HG03064 (cell line): Measurements from ENCODE around the gene ATP8B4.
"Not testable (repeated sequence)": the region's sequence is repeated elsewhere in the genome, so short reads cannot be mapped to it uniquely, and the experiment has no call there.

Experiments used
- ATAC-seq: cut with Tn5 transposase; IDR thresholded peaks from one replicate; pipeline ENCODE4 v1.9.1; 2021; ENCODE audit warnings: low read depth; ENCODE audit not compliant: unreplicated experiment

Gene ATP8B4, protein sequence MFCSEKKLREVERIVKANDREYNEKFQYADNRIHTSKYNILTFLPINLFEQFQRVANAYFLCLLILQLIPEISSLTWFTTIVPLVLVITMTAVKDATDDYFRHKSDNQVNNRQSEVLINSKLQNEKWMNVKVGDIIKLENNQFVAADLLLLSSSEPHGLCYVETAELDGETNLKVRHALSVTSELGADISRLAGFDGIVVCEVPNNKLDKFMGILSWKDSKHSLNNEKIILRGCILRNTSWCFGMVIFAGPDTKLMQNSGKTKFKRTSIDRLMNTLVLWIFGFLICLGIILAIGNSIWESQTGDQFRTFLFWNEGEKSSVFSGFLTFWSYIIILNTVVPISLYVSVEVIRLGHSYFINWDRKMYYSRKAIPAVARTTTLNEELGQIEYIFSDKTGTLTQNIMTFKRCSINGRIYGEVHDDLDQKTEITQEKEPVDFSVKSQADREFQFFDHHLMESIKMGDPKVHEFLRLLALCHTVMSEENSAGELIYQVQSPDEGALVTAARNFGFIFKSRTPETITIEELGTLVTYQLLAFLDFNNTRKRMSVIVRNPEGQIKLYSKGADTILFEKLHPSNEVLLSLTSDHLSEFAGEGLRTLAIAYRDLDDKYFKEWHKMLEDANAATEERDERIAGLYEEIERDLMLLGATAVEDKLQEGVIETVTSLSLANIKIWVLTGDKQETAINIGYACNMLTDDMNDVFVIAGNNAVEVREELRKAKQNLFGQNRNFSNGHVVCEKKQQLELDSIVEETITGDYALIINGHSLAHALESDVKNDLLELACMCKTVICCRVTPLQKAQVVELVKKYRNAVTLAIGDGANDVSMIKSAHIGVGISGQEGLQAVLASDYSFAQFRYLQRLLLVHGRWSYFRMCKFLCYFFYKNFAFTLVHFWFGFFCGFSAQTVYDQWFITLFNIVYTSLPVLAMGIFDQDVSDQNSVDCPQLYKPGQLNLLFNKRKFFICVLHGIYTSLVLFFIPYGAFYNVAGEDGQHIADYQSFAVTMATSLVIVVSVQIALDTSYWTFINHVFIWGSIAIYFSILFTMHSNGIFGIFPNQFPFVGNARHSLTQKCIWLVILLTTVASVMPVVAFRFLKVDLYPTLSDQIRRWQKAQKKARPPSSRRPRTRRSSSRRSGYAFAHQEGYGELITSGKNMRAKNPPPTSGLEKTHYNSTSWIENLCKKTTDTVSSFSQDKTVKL

DNA sequence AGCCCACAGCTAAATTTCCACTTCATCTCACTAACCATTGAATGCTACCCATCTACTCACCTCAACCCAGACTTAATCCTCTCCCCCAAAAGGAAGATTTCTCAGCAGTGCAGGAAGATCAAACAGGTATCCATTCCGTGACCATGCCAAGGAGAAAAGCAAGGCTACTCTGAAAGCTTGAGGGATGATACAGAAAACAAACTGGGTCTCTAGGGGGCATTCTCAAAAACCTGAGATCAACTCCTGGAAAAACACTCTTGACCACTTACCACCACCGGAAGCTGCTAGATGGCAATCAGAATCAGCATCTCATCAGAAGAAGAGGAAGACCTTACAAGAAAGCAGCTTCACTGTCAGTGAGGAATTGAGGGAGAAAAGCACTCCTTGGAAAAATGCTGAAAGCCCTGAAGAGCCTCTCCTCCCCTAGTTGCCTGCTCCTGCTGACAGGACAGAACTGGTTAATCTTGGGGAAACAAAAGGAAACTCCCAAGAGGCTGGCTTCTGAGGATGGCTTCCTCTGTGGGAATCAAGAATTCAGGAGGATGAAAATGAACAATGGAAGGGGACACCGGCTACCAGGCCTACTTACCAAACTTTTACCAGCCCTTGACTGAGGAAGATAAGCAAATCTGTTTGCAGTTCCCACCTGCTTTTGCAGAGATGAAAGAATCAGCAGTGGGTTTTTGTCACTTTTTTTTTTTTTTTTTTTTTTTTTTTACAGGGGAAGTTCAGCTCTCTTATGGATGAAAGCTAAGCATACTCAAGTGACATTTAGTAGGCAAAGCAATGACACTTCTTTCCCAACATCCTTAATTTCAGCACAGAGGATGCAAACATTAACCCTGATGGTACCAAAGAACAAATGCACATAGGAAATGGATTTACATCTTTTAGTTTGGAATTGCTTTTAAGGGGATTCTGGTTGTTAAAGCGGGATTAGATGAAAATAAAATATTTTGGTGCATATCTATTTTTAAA, at the start of gene ATP8B4:
Gene ATP8B4 (minus strand): TSS at position 171 of the 978 bp plus-strand sequence. CDS start 12,267 bp downstream, outside the sequence.
- no peak for ATAC-seq

DNA sequence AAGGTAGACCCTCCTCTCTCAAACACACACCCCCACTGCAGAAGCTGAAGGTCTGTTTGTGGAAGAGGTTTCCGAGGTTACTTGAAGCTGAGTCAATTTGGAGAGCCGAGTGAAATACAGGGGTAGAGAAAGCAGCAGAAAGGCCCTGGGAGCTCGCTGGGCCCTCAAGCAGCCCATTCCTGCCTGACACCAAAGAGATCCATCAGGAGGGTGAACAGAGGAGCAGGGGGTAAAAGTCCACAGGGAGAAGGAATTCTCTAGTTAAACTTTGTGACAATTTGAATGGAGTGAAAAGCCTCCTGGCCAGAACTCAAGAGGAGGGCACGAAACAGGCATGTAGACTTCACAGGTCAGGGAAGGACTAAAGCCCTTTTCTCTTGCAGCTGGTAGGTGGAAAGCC, 49.3 kb upstream of the ATP8B4 start:
- ATAC-seq: no peak

DNA sequence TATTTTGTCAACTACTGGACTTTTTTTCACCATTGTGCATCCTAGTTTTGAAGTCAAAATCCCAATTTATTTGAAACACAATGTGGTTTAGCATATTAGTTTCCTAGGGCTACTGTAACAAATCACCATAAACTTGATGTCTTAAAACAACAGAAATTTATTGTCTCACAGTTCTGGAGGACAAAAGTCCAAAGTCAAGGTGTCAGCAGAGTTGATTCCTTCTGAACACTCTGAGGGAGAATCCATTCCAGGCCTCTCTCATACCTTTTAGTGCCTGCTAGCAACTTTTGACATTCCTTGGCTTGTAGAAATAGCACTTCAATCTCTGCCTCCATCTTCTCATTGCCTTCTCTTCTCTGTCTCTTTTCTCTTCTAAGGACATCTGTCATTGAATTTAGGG, 48.1 kb upstream of the ATP8B4 start:
- no peak for ATAC-seq

DNA sequence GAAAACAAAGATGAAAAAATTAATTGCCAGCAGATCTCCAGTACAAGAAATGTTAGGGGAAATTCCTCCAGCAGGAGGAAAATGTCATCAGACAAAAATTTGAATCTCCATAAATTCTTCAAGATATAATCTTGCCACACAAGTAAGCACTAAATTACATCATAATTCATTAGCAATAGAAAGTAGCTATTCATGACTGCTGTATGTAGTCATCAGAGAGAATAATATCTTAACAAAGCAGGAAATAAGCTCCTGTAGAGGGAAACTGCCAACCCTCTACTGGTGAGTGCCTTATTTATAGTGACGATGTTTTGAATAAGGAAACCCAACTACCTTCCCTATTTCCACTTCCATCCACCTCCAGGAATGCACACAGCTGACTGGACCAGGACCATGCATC, 47.2 kb upstream of the ATP8B4 start:
- ATAC-seq: no peak

DNA sequence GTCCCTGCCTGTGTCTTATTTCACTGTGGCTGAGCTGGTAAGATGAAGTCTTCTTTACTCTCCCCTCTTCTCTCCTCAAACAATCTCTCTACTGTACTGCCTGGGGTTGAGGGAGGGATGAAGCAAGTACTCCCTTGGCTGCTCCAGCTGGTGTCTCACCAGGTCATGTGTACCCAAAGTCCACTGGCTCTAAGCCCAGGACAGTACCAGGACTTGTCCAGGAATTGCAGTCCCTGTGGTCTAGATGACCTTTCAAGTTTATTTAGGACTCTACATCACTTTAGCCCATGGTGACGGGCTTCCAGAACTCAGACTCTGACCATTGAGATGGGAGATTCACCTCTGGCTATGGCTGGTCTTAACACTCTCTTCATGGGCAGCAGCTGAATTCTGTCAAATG, 45.4 kb upstream of the ATP8B4 start:
- ATAC-seq: no peak

DNA sequence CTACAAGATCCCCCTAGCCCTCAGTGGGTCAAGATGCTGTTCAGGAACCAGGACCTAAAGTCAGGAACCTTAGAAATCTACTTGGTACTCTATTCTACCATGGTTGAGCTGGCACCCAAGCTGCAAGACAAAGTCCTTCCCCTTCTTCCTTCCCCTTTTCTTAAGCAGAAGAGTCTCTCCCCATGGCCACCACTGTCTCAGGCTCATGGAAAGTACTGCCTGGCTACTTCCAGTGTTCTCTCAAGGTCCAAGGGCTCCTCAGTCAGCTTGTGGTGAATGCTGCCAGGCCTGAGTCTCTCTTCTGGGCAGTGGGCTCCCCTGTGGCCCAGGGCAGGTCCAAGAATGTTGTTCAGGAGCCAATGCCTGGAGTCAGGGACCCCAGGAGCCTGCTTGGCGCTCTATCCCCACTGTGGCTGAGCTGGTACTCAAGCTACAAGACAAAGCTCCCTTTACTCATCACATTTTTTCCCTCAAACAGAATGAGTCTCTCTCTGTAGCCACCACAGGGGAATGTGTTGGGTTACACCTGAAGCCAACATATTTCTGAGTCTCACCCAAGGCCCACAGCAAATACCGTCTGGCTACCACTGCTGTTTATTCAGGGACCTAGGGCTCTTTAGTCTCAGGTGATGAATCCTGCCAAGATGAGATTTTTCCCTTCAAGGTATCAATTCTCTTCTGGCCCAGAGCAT, 44.8 kb upstream of the ATP8B4 start:
- ATAC-seq: no peak

DNA sequence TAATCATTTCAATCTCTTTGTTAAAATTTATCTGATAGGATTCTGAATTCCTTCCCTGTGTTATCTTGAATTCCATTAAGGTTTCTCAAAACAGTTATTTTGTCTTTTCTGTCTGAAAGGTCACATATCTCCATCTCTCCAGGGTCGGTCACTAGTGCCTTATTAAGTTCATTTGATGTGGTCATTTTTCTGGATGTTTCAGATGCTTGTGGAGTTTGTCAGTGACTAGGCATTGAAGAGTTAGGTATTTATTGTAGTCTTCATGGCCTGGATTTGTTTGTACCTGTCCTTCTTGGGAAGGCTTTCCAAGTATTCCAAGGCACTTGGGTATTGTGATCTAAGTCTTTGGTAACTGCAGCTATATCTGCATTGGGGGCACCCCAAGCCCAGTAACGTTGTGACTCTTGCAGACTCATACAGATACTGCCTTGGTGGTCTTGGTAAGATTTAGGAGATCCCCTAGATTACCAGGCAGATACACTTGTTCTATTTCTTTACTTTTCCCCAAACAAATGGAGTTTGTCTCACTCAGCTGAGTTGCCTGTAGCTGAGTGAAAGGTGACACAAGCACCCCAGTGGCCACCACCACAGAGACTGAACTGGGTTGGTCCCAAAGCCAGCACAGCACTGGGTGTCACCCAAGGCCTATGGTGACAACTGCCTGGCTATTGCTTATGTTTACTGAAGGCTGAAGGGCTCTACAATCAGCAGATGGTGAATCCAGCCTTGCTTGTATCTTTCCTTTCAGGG, 44.1 kb upstream of the ATP8B4 start:
- ATAC-seq: no peak

DNA sequence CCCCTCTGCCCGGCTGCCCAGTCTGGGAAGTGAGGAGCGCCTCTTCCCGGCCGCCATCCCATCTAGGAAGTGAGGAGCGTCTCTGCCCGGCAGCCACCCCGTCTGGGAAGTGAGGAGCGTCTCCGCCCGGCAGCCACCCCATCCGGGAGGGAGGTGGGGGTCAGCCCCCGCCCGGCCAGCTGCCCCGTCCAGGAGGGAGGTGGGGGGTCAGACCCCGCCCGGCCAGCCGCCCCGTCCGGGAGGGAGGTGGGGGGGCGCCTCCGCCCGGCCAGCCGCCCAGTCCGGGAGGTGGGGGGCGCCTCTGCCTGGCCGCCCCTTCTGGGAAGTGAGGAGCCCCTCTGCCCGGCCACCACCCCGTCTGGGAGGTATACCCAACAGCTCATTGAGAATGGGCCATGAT, 39.2 kb upstream of the ATP8B4 start:
- not testable (repeated sequence) for ATAC-seq

DNA sequence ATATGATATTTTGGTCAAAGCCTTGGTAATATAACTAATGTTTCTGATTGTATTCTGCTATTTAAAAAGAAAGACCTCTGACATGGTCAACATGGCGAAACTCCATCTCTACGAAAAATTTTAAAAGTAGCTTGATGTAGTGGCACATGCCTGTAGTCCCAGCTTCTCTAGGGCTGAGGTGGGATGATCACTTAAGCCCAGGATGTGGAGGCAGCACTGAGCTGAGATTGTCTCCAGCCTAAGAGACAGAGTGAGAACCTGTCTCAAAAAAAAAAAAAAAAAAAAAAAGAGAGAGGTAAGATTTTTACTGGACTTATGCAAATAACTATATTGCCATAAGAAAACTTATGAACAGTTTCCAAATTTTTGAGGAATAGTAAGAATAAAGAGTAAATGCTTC, 32.4 kb upstream of the ATP8B4 start:
- no peak for ATAC-seq

DNA sequence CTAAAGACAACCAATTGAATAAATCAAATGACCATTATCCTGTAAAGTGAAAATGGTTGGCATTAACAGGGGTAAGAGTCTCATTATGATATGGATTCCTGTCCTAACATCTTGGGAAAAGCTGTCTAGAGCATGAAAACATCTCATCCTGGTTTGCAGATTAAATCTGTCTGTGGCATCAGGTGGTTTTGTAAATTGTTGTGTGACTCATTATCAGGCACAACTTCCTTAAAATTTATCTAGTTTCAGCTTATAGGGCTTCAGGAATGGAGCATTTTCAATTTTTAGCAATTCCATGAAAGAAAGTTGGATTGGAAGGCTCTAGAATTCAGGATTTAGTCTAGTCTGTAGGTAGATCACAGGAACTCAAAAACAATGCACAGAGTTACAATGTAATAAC, 31.8 kb upstream of the ATP8B4 start:
- no peak for ATAC-seq

DNA sequence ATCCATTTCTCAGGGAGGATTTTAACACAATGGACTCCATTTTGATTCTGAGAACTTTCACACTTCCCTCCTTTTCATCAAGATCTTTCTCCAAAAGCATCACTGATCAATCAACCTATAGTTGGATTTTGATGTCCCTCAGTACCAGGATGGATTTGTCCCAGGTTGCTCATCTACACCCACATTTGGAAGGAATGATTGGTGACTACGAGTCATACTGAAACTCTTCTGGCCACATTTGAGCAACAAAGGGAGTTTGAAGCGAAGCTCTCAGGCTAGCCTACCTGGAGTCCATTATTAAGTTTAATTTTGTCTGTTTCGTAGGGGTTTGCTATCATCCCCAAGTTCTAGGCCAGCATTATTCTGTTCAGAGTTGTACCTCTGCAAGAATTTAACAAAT, 31.3 kb upstream of the ATP8B4 start:
- ATAC-seq: no peak

DNA sequence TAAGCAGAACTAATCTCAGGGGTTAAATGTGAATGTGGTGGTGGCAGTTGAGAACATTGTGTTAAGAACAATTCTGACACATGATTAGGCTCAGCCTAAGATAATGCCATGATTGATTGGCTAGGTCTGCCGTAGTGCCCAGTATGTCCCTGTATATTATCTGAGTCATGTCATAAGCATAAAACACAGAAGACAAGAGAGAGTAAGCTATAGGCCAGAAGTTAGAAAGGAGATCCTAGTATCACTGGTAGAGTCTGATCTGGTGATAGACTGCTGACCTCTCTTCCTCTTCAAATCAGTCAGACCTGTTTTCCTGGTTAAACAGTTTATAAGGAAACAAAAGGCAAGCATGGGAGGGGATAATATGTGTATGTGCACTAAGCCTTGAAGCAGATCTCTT, 30.1 kb upstream of the ATP8B4 start:
- ATAC-seq: no peak

DNA sequence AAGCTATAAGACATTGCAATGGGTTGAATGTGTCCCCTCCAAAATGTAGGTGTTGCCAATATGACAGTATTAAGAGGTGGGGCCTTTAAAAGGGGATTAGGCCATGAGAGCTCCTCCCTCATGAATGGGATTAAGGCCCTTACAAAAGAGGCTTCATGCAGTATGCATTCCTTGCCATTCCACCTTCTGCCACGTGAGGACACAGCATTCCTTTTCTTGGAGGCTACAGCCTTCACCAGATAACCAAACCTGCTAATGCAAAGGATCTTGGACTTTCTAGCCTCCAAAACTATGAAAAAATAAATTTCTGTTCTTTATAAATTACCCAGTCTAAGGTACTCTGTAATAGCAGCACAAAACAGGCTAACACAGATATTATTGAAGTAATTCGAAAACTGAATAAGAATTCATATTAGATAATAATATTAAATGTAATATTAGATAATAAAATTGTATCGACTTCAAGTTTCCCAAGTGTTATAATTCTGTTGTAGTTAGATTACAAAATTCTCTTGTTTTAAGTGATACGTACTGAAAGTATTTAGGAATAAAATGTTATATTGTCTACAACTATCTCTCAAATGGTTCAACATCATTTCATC, 29.4 kb upstream of the ATP8B4 start:
- ATAC-seq: no peak

DNA sequence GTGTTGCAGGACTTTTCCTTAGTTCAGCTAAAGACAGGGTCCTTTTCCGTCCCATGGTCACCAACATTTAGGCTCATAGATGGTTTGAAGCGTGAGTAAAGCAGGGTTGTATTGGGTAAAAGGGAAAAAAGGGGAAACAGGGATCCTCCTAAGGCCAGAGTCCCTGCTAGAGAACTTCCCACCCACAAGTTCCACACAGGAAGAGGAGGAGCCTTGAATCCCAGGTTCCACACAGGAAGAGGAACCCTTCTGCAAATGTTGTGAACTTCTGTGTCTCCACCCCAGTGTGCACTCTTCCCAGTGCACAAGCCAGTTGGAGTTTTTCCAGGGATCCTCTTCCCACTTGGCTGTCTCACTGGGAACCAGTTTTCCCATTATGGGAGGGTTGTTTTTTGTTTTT, 27.6 kb upstream of the ATP8B4 start:
- ATAC-seq: no peak

DNA sequence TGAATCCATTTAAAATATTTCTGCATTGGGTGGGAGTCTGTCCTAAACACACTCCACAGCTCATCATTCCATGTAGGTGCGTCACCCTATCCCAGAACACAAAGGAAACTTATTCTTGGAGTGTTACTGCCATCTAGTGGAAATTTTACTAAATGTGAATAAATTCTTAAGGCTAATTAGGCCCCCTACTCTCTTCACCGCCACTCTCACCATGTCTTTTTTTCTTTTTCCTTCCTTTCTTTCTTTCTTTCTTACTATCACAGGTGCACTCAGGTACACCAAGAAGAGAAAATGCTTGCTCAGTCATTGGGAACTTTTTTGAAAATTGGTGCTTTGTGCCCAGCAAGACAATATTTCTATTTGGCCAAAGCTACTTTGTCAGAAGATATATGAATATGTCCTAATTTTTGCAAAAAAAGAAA, 26.4 kb upstream of the ATP8B4 start:
- ATAC-seq: no peak

DNA sequence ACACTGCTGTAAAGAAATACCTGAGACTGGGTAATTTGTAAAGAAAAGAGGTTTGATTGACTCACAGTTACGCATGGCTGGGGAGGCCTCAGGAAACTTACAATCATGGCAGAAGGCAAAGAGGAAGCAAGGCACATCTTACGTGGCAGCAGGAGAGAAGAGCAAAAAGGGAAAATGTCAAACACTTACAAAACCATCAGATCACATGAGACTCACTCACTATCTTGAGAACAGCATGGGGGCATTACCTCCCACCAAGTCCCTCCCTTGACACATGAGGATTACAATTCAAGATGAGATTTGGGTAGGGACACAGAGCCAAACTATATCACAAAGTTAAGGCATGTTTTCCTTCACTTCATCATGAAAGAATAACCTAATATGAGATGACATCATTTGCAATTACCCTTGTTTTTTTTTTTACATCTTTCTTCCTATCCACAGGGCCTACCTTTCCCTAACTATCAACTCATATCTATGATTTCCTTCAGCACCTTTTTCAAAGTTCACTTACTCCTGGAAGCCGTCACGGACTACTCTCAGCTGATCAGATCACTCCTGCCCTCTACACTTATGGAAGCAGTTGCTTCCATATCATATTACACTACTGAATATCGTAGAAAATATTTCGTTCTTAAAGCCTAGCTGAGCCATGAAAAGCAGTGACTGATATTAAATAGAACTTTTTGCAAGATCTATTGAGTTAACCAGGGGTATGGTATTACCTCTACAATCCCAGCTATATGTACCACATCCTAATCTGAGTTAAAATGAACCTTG, 25.5 kb upstream of the ATP8B4 start:
- ATAC-seq: no peak

DNA sequence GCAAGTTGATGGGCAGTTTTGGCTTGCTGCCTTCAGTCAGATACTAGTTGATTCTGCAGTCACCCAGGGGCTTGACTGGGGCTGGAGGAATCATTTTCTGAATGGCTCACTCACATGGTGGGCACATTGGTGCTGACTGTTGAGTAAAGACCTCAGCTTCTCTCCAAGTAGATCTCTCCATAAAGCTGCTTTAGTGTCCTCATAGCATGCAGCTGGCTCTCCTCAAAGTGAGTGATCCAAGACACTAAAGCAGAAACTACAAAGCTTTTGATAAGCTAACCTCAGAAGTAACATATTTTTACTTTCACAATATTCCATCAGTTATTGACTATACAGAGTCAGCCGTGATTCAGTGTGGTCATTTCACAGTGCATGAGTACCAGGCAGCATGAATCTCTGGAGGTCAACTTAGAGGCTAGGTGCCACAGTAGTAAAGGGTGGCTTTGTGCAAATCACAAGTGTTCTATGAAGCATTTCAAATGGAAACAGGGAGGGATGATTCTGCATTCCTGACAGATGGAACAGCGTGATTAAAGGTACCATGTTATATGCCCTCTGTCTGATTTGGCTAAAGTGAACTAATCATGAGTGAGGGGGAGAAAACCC, 24.3 kb upstream of the ATP8B4 start:
- no peak for ATAC-seq
